ENCODE results near the gene APOBEC3C. TPM values are rescaled to one million over a fixed set of nuclear protein-coding genes. Genes with fewer than 3 reads are reported as not detected.
"Not testable (repeated sequence)": the region's sequence is repeated elsewhere in the genome, so short reads cannot be mapped to it uniquely, and the experiment has no call there.

The APOBEC3C gene
- total RNA-seq, 4 donors from 2014 or later: 8.3 to 14.4 (median 9.0) TPM

DNA sequence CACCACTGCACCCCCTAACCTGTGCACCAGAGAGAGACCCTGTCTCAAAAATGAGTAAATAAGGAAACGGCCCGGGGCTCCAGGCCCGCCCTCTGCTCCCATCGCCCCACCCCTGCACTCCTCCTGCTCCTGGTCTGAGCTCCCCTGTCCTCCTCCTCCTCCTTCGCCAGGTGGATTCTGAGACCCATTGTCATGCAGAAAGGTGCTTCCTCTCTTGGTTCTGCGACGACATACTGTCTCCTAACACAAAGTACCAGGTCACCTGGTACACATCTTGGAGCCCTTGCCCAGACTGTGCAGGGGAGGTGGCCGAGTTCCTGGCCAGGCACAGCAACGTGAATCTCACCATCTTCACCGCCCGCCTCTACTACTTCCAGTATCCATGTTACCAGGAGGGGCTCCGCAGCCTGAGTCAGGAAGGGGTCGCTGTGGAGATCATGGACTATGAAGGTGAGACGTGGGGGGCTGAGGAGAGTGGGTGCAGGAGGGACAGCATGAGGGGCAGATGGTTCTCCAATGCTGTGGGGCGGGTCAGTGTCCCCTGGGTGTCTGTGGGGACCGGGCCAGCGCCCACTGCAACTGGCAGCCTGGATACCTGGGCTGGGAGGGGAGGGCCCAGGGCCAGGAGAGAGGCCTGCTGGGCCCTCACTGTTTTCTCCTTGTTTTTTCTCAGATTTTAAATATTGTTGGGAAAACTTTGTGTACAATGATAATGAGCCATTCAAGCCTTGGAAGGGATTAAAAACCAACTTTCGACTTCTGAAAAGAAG is 3.7 kb downstream of the APOBEC3C start:
- Histone ChIP-seq H3K9me3 (no peaks in the 10 kb centered on the region), H3K36me3 (no peaks in the 10 kb centered on the region), H3K4me1 (peaks cover 8 to 35% of the 10 kb centered on the region in 2 donors), H3K27ac (no peak overlapping the region), H3K4me3 (replicated peaks in 1 of 3) (no peak overlapping the region), H3K27me3 (no peaks in the 10 kb centered on the region)
- DNase-seq: no peak
- intact Hi-C loops (cut with DNase I): no loop called here
- 84 to 93% methylated on average over 13 to 18 of the region's 18 CpGs for WGBS, 2 donors
- TF ChIP-seq POLR2A (IDR thresholded peaks at IDR 0.05): no peak
- TF ChIP-seq, protein P1, sequence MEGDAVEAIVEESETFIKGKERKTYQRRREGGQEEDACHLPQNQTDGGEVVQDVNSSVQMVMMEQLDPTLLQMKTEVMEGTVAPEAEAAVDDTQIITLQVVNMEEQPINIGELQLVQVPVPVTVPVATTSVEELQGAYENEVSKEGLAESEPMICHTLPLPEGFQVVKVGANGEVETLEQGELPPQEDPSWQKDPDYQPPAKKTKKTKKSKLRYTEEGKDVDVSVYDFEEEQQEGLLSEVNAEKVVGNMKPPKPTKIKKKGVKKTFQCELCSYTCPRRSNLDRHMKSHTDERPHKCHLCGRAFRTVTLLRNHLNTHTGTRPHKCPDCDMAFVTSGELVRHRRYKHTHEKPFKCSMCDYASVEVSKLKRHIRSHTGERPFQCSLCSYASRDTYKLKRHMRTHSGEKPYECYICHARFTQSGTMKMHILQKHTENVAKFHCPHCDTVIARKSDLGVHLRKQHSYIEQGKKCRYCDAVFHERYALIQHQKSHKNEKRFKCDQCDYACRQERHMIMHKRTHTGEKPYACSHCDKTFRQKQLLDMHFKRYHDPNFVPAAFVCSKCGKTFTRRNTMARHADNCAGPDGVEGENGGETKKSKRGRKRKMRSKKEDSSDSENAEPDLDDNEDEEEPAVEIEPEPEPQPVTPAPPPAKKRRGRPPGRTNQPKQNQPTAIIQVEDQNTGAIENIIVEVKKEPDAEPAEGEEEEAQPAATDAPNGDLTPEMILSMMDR (IDR thresholded peaks at IDR 0.05): no peak

DNA sequence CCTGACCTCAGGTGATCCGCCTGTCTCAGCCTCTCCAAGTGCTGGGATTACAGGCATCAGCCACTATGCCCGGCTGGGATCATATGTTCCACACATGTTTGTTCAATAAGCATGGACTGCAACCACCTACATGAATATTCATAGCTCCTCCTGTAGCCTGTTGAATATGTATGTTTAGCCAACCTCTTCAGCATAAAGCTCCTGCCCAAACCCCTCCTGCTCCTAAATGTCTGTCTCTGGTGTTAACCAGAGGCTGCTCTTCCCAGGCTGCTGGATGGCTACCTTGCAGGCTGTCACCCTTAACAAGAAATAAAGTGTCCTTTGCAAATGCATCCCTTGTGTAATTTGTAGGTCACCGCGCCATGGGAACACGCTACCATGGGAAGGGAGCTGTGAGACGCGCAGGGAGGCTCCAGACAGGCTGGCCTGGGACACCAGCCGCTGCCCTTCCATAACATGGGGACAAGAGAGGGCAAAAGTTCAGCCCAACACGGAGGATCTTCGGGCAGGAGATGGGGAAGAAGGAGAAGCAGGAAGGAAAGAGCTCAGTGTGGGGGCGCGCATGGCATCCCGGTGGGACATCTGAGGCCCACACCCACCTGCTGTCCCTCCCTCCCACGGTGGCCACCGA is 6.1 kb downstream of the APOBEC3C start:
- DNase-seq: peak in 1 of 2 donors; percentile 11

DNA sequence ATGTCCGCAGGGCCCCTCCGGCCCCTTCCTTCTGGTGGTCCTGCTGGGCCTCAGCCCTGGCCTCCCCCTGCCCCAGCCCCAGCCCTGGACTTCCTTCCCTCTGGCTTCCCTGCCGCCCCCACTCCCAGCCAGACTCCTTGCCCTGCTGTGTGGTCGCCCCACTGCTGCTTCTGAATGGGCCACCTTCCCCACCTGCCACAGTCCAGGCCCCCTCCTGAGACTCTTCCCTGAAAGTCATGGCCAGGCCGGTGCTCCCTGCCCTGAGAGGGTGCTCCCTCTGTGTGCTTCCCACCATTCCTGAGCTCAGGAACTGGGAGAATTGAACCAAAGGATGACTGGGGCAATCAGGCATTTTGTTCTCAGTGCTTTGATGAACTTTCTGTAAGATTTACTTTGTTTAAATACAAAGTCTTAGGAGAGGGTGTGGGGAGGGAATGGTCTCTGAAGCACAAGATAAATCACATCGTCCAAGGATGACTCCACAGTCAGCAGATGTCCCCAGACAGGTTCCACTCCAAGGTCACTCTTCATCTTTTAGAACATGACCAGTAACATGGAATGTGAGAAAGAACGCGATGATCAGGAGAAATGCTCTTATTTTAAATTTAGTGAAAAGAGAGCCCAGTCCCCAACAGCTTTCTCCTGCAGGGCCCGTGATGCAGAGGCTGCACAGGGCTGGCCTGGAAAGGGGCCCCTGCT is 7.6 kb downstream of the APOBEC3C start:
- no peak for DNase-seq
- WGBS, 2 donors: 72 to 76% methylated on average over 9 of the region's 9 CpGs
- peaks cover 0 to 13% of the 10 kb centered on the region in 2 donors for H3K4me1 ChIP-seq
- peak overlapping the region; percentile 70 to 71 (median 70) for H3K27ac ChIP-seq
- H3K4me3 ChIP-seq (replicated peaks in 1 of 3): peak overlapping the region in 1 of 3 donors; percentile 30
- no peaks in the 10 kb centered on the region for H3K9me3 ChIP-seq
- no peaks in the 10 kb centered on the region for H3K27me3 ChIP-seq
- TF ChIP-seq, protein P1 (IDR thresholded peaks at IDR 0.05): no peak
- TF ChIP-seq POLR2A (IDR thresholded peaks at IDR 0.05): no peak
- intact Hi-C loops (cut with DNase I): no loop called here
- no peaks in the 10 kb centered on the region for H3K36me3 ChIP-seq

More for the DNA sequence above, 6.1 kb downstream of the APOBEC3C start:
- 51 to 53% methylated on average over 12 to 15 of the region's 15 CpGs for WGBS, 2 donors
- H3K27me3 ChIP-seq; H3K36me3 ChIP-seq; intact Hi-C loops (cut with DNase I); H3K9me3 ChIP-seq: not testable (repeated sequence)
- peak overlapping the region in 2 of 3 donors; percentile 65 to 70 for H3K27ac ChIP-seq
- peaks cover under 1 to 15% of the 10 kb centered on the region in 2 donors for H3K4me1 ChIP-seq
- H3K4me3 ChIP-seq (replicated peaks in 1 of 3): peak overlapping the region in 1 of 3 donors; percentile 19

DNA sequence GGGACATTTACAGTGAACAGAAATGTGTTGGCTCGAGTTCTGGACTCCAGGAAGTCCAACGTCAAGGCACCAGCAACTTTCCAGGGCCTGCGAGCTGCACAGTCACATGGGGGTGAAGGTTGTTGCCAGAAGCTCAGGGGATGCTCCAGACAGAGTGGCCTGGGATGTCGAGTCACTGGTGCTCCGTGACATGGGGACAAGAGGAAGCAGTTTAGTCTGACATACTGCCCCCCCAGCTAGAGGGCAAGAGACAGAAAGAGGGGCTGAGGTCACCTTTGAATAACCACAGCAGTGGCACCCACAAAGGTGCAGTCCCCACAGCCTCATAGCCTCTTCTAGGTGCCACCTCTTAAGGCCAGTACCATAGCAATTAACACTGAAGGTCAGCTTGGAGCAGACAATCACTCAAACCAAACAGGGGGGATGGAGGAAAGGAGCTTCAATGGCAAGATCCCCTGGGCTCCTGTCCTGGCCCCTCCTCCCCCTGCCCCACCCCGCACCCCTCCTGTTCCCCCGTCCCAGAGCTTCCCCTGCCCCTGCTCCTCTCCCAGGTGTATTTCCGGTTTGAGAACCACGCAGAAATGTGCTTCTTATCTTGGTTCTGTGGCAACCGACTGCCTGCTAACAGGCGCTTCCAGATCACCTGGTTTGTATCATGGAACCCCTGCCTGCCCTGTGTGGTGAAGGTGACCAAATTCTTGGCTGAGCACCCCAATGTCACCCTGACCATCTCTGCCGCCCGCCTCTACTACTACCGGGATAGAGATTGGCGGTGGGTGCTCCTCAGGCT is 10.7 kb downstream of the APOBEC3C start:
- TF ChIP-seq, protein P1 (IDR thresholded peaks at IDR 0.05): no peak
- no peak for TF ChIP-seq POLR2A (IDR thresholded peaks at IDR 0.05)
- WGBS, 2 donors: 86 to 92% methylated on average over 11 to 15 of the region's 15 CpGs
- H3K9me3 ChIP-seq: no peaks in the 10 kb centered on the region
- intact Hi-C loops (cut with DNase I): no loop called here
- H3K27ac ChIP-seq: no peak overlapping the region
- no peaks in the 10 kb centered on the region for H3K27me3 ChIP-seq
- H3K4me3 ChIP-seq (replicated peaks in 1 of 3): no peak overlapping the region
- no peaks in the 10 kb centered on the region for H3K36me3 ChIP-seq
- peaks cover 0 to 13% of the 10 kb centered on the region in 2 donors for H3K4me1 ChIP-seq
- DNase-seq: no peak

DNA sequence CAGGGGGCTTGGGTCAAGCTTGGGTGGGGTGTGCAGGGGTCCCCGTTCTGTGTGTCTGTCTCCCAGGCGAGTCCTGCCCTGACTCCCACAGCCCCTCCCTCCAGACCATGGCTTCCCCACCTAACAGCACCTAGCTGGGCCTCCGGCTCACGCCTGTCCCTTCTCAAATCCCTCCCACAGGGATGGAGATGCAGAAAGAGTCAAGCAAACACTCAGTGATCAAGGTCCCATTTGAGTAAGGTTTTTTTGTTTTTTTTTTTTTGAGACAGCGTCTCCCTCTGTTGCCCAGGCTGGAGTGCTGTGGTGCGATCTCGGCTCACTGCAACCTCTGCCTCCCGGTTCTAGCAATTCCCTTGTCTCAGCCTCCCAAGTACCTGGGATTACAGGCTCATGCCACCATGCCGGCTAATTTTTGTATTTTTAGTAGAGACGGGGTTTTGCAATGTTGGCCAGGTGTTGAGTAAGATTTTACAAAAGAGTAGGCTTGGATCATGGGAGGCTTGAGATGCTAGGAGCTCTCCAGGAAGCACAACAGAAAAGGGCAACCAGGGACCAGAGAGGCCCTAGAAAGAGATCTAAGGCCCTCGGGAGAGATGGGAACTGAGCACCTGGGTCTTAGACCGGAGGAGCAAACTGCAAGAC is 12.6 kb downstream of the APOBEC3C start:
- no peak for DNase-seq
- Histone ChIP-seq H3K27ac (no peak overlapping the region), H3K27me3 (no peaks in the 10 kb centered on the region), H3K9me3 (no peaks in the 10 kb centered on the region), H3K4me3 (replicated peaks in 1 of 3) (no peak overlapping the region), H3K36me3 (no peaks in the 10 kb centered on the region), H3K4me1 (peaks cover 0 to 4% of the 10 kb centered on the region in 2 donors)
- TF ChIP-seq POLR2A (IDR thresholded peaks at IDR 0.05): no peak
- TF ChIP-seq, protein P1 (IDR thresholded peaks at IDR 0.05): no peak
- intact Hi-C loops (cut with DNase I): no loop called here
- WGBS, 2 donors: 87% methylated on average over 12 of the region's 12 CpGs

All from thyroid gland (tissue), 4 donors.